Muscle layer of duodenum (tissue), 2 donors: ENCODE measurements around the gene EMP1.

Experiments used
- H3K27ac ChIP-seq: one replicate; pipeline ENCODE4 v1.7.0; 2013; ENCODE audit warnings: mild to moderate bottlenecking, low read length
- H3K27me3 ChIP-seq: one replicate; pipeline ENCODE4 v1.7.0; 2013; ENCODE audit warnings: low read depth, mild to moderate bottlenecking, control low read depth, low read length
- H3K36me3 ChIP-seq, 2 donors: one replicate each; pipeline ENCODE4 v1.7.0; 2013; ENCODE audit warnings: low read length in 2 of 2, control low read depth in 1 of 2, mild to moderate bottlenecking in 1 of 2; ENCODE audit not compliant: insufficient read depth in 2 of 2, control insufficient read depth in 1 of 2
- H3K4me1 ChIP-seq, 2 donors: one replicate each; pipeline ENCODE4 v1.7.0; 2013; ENCODE audit warnings: low read length in 2 of 2, mild to moderate bottlenecking in 2 of 2, control low read depth in 1 of 2, moderate library complexity in 1 of 2; ENCODE audit not compliant: insufficient read depth in 2 of 2, control insufficient read depth in 1 of 2
- H3K4me3 ChIP-seq, 2 donors: one replicate each; pipeline ENCODE4 v1.7.0; 2013; ENCODE audit warnings: low read length in 2 of 2, low read depth in 1 of 2, mild to moderate bottlenecking in 1 of 2
- H3K9me3 ChIP-seq, 2 donors: one replicate each; pipeline ENCODE4 v1.7.0; 2013; ENCODE audit warnings: low read length in 2 of 2, control low read depth in 1 of 2, mild to moderate bottlenecking in 1 of 2; ENCODE audit not compliant: control insufficient read depth in 1 of 2
- donor health status: healthy.

EMP1 gene

GRCh38 chr12:13189264-13189663, 7.3 kb upstream of the EMP1 start:
- no peaks in the 10 kb centered on the region for H3K27me3 ChIP-seq
- no peak overlapping the region for H3K27ac ChIP-seq
- no peaks in the 10 kb centered on the region for H3K9me3 ChIP-seq
- H3K36me3 ChIP-seq = no peaks in the 10 kb centered on the region
- H3K4me3 ChIP-seq = no peak overlapping the region
- H3K4me1 ChIP-seq = peaks cover 2 to 12% of the 10 kb centered on the region in 2 donors

GRCh38 chr12:13190275-13190674, 6.3 kb upstream of the EMP1 start:
- no peak overlapping the region for H3K27ac ChIP-seq
- H3K27me3 ChIP-seq = no peaks in the 10 kb centered on the region
- no peaks in the 10 kb centered on the region for H3K9me3 ChIP-seq
- no peak overlapping the region for H3K4me3 ChIP-seq
- no peaks in the 10 kb centered on the region for H3K36me3 ChIP-seq
- H3K4me1 ChIP-seq = peaks cover 11 to 15% of the 10 kb centered on the region in 2 donors

- Histone ChIP-seq H3K4me1 (peaks cover 14 to 25% of the 10 kb centered on the region in 2 donors), H3K27me3 (no peaks in the 10 kb centered on the region), H3K27ac (no peak overlapping the region)
Observed at GRCh38 chr12:13192719-13193118, 3.8 kb upstream of the EMP1 start.

GRCh38 chr12:13193505-13194231, 2.9 kb upstream of the EMP1 start:
- peaks cover 0 to 6% of the 10 kb centered on the region in 2 donors for H3K36me3 ChIP-seq
- peaks cover 14 to 25% of the 10 kb centered on the region in 2 donors for H3K4me1 ChIP-seq
- H3K27ac ChIP-seq = no peak overlapping the region
- H3K9me3 ChIP-seq = no peaks in the 10 kb centered on the region
- no peak overlapping the region for H3K4me3 ChIP-seq
- no peaks in the 10 kb centered on the region for H3K27me3 ChIP-seq

More at GRCh38 chr12:13192719-13193118, 3.8 kb upstream of the EMP1 start:
- no peaks in the 10 kb centered on the region for H3K9me3 ChIP-seq
- peaks cover 0 to 6% of the 10 kb centered on the region in 2 donors for H3K36me3 ChIP-seq
- no peak overlapping the region for H3K4me3 ChIP-seq

GRCh38 chr12:13194401-13195110, 2.0 kb upstream of the EMP1 start:
- Histone ChIP-seq H3K4me3 (no peak overlapping the region), H3K9me3 (no peaks in the 10 kb centered on the region), H3K36me3 (peaks cover under 1 to 6% of the 10 kb centered on the region in 2 donors), H3K27me3 (no peaks in the 10 kb centered on the region), H3K27ac (peak overlapping the region; percentile 4), H3K4me1 (peaks cover 14 to 25% of the 10 kb centered on the region in 2 donors)

- H3K4me1 ChIP-seq = peaks cover 14 to 25% of the 10 kb centered on the region in 2 donors
- peak overlapping the region; percentile 100 for H3K27ac ChIP-seq
- H3K27me3 ChIP-seq = no peaks in the 10 kb centered on the region
- no peak overlapping the region for H3K4me3 ChIP-seq
- no peaks in the 10 kb centered on the region for H3K9me3 ChIP-seq
- H3K36me3 ChIP-seq = peaks cover 6% of the 10 kb centered on the region in 2 donors
Observed at GRCh38 chr12:13195250-13195649, 1.3 kb upstream of the EMP1 start.

- Histone ChIP-seq H3K36me3 (peaks cover 6% of the 10 kb centered on the region in 2 donors), H3K4me3 (peak overlapping the region; percentile 65 to 95), H3K9me3 (no peaks in the 10 kb centered on the region), H3K27me3 (no peaks in the 10 kb centered on the region), H3K4me1 (peaks cover 14 to 25% of the 10 kb centered on the region in 2 donors), H3K27ac (peak overlapping the region; percentile 100)
Observed at GRCh38 chr12:13195785-13196129, 769 bp upstream of the EMP1 start.

GRCh38 chr12:13197032-13197431, 506 bp downstream of the EMP1 start:
- peak overlapping the region; percentile 65 to 95 for H3K4me3 ChIP-seq
- peaks cover 14 to 25% of the 10 kb centered on the region in 2 donors for H3K4me1 ChIP-seq
- H3K27ac ChIP-seq = peak overlapping the region; percentile 100
- peaks cover 6 to 9% of the 10 kb centered on the region in 2 donors for H3K36me3 ChIP-seq
- no peaks in the 10 kb centered on the region for H3K27me3 ChIP-seq
- H3K9me3 ChIP-seq = no peaks in the 10 kb centered on the region

GRCh38 chr12:13197526-13198143, 1.1 kb downstream of the EMP1 start:
- peak overlapping the region; percentile 100 for H3K27ac ChIP-seq
- no peaks in the 10 kb centered on the region for H3K9me3 ChIP-seq
- peak overlapping the region; percentile 65 to 95 for H3K4me3 ChIP-seq
- H3K36me3 ChIP-seq = peaks cover 9 to 10% of the 10 kb centered on the region in 2 donors
- no peaks in the 10 kb centered on the region for H3K27me3 ChIP-seq
- peaks cover 19 to 25% of the 10 kb centered on the region in 2 donors for H3K4me1 ChIP-seq

GRCh38 chr12:13198241-13198640, 1.7 kb downstream of the EMP1 start:
- H3K27me3 ChIP-seq = no peaks in the 10 kb centered on the region
- H3K4me3 ChIP-seq = peak overlapping the region; percentile 65 to 95
- H3K4me1 ChIP-seq = peaks cover 23 to 25% of the 10 kb centered on the region in 2 donors
- H3K27ac ChIP-seq = peak overlapping the region; percentile 100
- no peaks in the 10 kb centered on the region for H3K9me3 ChIP-seq
- H3K36me3 ChIP-seq = peaks cover 9 to 10% of the 10 kb centered on the region in 2 donors

GRCh38 chr12:13198876-13199275, 2.4 kb downstream of the EMP1 start:
- H3K4me3 ChIP-seq = peak overlapping the region; percentile 65 to 95
- H3K27me3 ChIP-seq = no peaks in the 10 kb centered on the region
- H3K9me3 ChIP-seq = no peaks in the 10 kb centered on the region
- peaks cover 17 to 32% of the 10 kb centered on the region in 2 donors for H3K4me1 ChIP-seq
- H3K27ac ChIP-seq = peak overlapping the region; percentile 100
- H3K36me3 ChIP-seq = peaks cover 10 to 12% of the 10 kb centered on the region in 2 donors
